ENCODE measurements around the gene COL4A6.
"Not testable (repeated sequence)": the region's sequence is repeated elsewhere in the genome, so short reads cannot be mapped to it uniquely, and the experiment has no call there.

COL4A6 gene

DNA sequence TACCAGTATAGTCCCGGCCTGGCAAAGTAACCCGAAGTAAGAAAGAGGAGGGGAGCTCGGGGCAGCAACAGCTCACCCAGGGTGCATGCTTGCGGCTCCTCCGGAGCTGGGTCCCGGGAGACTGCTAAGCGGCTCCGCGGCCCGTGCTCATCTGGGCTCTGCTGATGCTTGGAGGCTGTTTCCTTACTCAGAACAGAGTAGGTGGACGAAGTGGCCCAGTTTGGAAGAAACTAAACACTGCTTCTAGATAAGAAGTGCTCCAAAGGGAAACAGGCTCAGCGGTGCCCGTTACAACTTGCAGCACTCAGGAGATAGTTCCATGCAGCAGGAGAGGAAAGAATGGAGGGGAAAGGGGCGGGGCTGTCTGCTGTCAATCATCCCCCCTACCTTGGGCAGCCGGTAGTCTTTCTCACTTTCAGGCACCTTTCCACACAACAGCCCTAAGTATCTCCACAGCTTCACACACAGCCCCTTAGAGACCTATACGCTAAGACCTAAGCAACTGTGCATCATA lies at the start of gene COL4A6:
Gene COL4A6 (minus strand): TSS at position 313 of the 514 bp plus-strand sequence. CDS start 226 bp downstream, at position 87.
- no peaks in the 10 kb centered on the region for H3K79me2 ChIP-seq
- peak within 1 kb of the TSS; percentile 78 for H3K4me2 ChIP-seq (ENCODE audit: low read length)
- H3K4me1 ChIP-seq: no peaks in the 10 kb centered on the region
- peak within 1 kb of the TSS; percentile 65 for H3K4me3 ChIP-seq (ENCODE audit: low read depth, low read length)
- peak within 1 kb of the TSS; percentile 74 for H2AFZ ChIP-seq
- no peaks in the 10 kb centered on the region for H3K27me3 ChIP-seq (ENCODE audit: control insufficient read depth, insufficient read depth, low read length)
- H3K27ac ChIP-seq: no peak within 1 kb of the TSS
- H3K9ac ChIP-seq: no peak within 1 kb of the TSS
- TF ChIP-seq, protein P1, sequence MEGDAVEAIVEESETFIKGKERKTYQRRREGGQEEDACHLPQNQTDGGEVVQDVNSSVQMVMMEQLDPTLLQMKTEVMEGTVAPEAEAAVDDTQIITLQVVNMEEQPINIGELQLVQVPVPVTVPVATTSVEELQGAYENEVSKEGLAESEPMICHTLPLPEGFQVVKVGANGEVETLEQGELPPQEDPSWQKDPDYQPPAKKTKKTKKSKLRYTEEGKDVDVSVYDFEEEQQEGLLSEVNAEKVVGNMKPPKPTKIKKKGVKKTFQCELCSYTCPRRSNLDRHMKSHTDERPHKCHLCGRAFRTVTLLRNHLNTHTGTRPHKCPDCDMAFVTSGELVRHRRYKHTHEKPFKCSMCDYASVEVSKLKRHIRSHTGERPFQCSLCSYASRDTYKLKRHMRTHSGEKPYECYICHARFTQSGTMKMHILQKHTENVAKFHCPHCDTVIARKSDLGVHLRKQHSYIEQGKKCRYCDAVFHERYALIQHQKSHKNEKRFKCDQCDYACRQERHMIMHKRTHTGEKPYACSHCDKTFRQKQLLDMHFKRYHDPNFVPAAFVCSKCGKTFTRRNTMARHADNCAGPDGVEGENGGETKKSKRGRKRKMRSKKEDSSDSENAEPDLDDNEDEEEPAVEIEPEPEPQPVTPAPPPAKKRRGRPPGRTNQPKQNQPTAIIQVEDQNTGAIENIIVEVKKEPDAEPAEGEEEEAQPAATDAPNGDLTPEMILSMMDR (IDR thresholded peaks at IDR 0.05): no peak
- H3K9me3 ChIP-seq (ENCODE audit: control insufficient read depth, low read length): no peaks in the 10 kb centered on the region
- no peaks in the 10 kb centered on the region for H3K36me3 ChIP-seq (ENCODE audit: control insufficient read depth, insufficient read depth, low read length)

DNA sequence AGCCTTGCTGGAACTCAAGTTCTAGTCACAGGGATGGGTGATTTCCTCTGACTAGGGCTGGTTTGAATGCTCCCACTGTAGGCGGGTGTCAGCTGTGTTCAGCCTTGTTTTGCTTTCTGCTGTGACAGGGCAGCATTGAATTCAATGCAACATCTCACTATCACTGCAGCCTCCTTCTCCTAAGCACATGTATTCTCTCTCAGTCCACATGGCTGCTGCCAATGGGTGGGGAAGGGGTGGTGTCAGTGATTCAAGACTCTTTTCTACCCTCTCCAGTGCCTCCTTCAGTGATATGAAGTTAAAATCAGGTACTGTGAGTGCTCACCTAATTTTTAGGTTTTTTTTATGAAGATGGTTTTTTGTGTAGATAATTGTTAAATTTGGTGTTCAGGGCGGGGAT lies 47.7 kb upstream of the COL4A6 start:
- H3K4me1 ChIP-seq: no peaks in the 10 kb centered on the region
- no peak overlapping the region for H3K27ac ChIP-seq
- H3K27me3 ChIP-seq (ENCODE audit: control insufficient read depth, insufficient read depth, low read length): no peaks in the 10 kb centered on the region
- TF ChIP-seq, protein P1 (IDR thresholded peaks at IDR 0.05): no peak
- H3K36me3 ChIP-seq (ENCODE audit: control insufficient read depth, insufficient read depth, low read length): no peaks in the 10 kb centered on the region
- no peak overlapping the region for H3K9ac ChIP-seq
- H2AFZ ChIP-seq: no peak overlapping the region
- no peaks in the 10 kb centered on the region for H3K9me3 ChIP-seq (ENCODE audit: control insufficient read depth, low read length)
- no peak overlapping the region for H3K4me3 ChIP-seq (ENCODE audit: low read depth, low read length)
- no peak overlapping the region for H3K4me2 ChIP-seq (ENCODE audit: low read length)
- no peaks in the 10 kb centered on the region for H3K79me2 ChIP-seq

DNA sequence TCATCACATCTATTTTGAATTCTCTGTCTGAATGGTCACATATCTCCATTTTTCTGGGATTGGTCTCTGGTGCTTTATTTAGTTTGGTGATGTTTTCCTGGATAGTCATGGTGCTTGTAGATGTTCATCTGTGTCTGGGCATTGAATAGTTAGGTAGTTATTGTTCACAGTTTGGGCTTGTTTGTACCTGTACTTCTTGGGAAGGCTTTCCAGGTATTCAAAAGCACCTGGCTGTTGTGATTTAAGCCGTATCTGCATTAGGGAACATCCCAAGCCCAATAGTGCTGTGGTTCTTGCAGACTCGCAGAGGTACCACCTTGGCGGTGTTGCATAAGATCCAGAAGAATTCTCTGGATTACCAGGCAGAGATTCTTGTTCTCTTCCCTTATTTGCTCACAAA lies 46.0 kb upstream of the COL4A6 start:
- no peaks in the 10 kb centered on the region for H3K79me2 ChIP-seq
- no peak overlapping the region for H3K27ac ChIP-seq
- no peak overlapping the region for H3K4me2 ChIP-seq (ENCODE audit: low read length)
- H3K4me1 ChIP-seq: no peaks in the 10 kb centered on the region
- no peak overlapping the region for H2AFZ ChIP-seq
- no peak overlapping the region for H3K9ac ChIP-seq
- no peaks in the 10 kb centered on the region for H3K36me3 ChIP-seq (ENCODE audit: control insufficient read depth, insufficient read depth, low read length)
- no peaks in the 10 kb centered on the region for H3K27me3 ChIP-seq (ENCODE audit: control insufficient read depth, insufficient read depth, low read length)
- no peaks in the 10 kb centered on the region for H3K9me3 ChIP-seq (ENCODE audit: control insufficient read depth, low read length)
- TF ChIP-seq, protein P1 (IDR thresholded peaks at IDR 0.05): no peak
- H3K4me3 ChIP-seq (ENCODE audit: low read depth, low read length): no peak overlapping the region

DNA sequence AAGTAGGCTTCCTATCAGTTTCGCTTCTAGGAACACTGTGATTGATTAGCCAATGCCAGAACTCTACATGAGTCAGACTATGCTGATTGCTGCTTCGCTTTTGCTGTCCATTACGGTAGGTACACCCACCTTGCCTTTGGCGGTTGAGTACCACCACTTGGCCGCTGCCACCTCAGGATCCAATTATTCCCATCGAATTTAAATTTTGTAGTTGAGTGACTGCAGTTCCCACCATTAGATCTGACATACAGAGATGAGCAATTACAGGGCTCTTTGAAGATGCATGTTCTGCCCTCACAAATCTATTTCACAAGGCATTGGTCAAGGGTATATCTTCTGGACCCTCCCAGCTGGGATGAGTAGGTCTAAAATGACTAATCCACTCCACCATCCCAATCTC lies 43.3 kb upstream of the COL4A6 start:
- H3K9ac ChIP-seq; H2AFZ ChIP-seq; H3K79me2 ChIP-seq; H3K36me3 ChIP-seq (ENCODE audit: control insufficient read depth, insufficient read depth, low read length); H3K27ac ChIP-seq; H3K4me1 ChIP-seq; H3K4me3 ChIP-seq (ENCODE audit: low read depth, low read length); H3K4me2 ChIP-seq (ENCODE audit: low read length); H3K9me3 ChIP-seq (ENCODE audit: control insufficient read depth, low read length); H3K27me3 ChIP-seq (ENCODE audit: control insufficient read depth, insufficient read depth, low read length): not testable (repeated sequence)

DNA sequence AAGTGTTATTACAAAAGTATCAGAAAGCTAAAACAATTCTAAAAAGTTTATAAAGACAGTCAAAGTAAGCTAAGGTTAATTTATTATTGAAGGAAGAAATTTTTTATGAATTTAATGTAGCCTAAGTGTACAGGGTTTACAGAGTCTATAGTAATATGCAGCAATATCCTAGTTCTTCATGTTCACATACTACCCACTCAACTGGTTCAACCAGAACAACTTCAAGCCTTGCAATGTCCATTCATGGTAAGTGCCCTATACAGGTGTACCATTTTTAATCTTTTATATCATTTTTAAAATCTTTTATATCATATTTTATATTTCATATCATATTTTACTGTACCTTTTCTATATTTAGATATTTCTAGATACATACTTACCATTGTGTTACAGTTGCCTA lies 35.8 kb upstream of the COL4A6 start:
- Histone ChIP-seq H3K4me2 (ENCODE audit: low read length) (no peak overlapping the region), H3K9me3 (ENCODE audit: control insufficient read depth, low read length) (no peaks in the 10 kb centered on the region), H3K4me1 (no peaks in the 10 kb centered on the region), H3K36me3 (ENCODE audit: control insufficient read depth, insufficient read depth, low read length) (no peaks in the 10 kb centered on the region), H3K9ac (no peak overlapping the region), H3K27ac (no peak overlapping the region), H3K4me3 (ENCODE audit: low read depth, low read length) (no peak overlapping the region), H2AFZ (no peak overlapping the region), H3K79me2 (no peaks in the 10 kb centered on the region), H3K27me3 (ENCODE audit: control insufficient read depth, insufficient read depth, low read length) (no peaks in the 10 kb centered on the region)
- TF ChIP-seq, protein P1 (IDR thresholded peaks at IDR 0.05): no peak
